Cardiac fibroblast (primary cell): ENCODE measurements around the gene SMPD2.

ENCODE experiments used
- DNase-seq, 2 donors: peaks; one replicate each; pipeline versions ENCODE4 v3.0.0 to v3.0.0-alpha.2; 2010; ENCODE audit warnings: low read depth in 2 of 2
- H3K4me3 ChIP-seq, 2 donors: replicated peaks in 1 of 2; 1 replicate in 1 of 2; 2 replicates in 1 of 2; pipeline ENCODE4 v1.5.1; 2011; ENCODE audit warnings: low read depth in 2 of 2, low read length in 2 of 2, mild to moderate bottlenecking in 2 of 2, moderate library complexity in 1 of 2
- TF ChIP-seq, protein P1 (sequence below): IDR thresholded peaks from one replicate; pipeline ENCODE4 v1.5.1; 2011; ENCODE audit warnings: low read depth, mild to moderate bottlenecking, low read length, inconsistent platforms

SMPD2 gene

DNA sequence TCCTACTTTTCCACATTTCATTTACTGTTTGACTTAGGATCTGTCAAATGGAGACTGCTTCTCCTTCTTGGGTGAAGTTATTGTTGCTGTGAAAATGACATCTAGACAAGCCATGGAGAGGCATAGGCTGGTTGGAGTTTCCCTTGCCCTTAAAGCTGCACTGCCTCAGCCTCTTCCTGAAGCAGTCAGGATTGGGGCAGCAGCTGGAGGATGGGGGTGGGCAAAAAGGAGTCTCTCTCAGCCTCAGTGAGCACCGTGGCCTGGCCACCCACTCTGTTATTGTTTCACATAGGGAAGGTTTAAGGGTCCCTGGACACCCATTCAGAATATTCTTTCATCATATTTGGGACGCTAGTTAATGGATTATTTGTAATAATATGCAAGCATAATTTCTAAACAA, 50.2 kb downstream of the SMPD2 start:
- no peak overlapping the region for H3K4me3 ChIP-seq
- TF ChIP-seq, protein P1, sequence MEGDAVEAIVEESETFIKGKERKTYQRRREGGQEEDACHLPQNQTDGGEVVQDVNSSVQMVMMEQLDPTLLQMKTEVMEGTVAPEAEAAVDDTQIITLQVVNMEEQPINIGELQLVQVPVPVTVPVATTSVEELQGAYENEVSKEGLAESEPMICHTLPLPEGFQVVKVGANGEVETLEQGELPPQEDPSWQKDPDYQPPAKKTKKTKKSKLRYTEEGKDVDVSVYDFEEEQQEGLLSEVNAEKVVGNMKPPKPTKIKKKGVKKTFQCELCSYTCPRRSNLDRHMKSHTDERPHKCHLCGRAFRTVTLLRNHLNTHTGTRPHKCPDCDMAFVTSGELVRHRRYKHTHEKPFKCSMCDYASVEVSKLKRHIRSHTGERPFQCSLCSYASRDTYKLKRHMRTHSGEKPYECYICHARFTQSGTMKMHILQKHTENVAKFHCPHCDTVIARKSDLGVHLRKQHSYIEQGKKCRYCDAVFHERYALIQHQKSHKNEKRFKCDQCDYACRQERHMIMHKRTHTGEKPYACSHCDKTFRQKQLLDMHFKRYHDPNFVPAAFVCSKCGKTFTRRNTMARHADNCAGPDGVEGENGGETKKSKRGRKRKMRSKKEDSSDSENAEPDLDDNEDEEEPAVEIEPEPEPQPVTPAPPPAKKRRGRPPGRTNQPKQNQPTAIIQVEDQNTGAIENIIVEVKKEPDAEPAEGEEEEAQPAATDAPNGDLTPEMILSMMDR, result no peak
- no peak for DNase-seq

- TF ChIP-seq, protein P1, result no peak
- H3K4me3 ChIP-seq, result no peak overlapping the region
- DNase-seq, result no peak
Measured at GRCh38 chr6:109491207-109491938, 50.8 kb downstream of the SMPD2 start.
